K562 (cell line): Measurements from ENCODE around the gene RTP5. TPM values are rescaled to one million over a fixed set of nuclear protein-coding genes. Genes with fewer than 3 reads are reported as not detected.

ENCODE experiments used
- BRF1 ChIP-seq: IDR thresholded peaks from 3 replicates; pipeline ENCODE4 v1.6.1; 2011; ENCODE audit warnings: borderline replicate concordance, mild to moderate bottlenecking; ENCODE audit not compliant: insufficient read length; ENCODE audit errors: extremely low read depth
- CBX8 ChIP-seq: fragments of 200-600 bp; sonication (generic); IDR thresholded peaks from 2 replicates; pipeline ENCODE4 v1.6.1; 2012; ENCODE audit warnings: borderline replicate concordance, mixed run types, low read depth, mild to moderate bottlenecking, moderate library complexity, mixed read lengths, low read length, control low read depth, inconsistent platforms; ENCODE audit not compliant: poor library complexity, severe bottlenecking; ENCODE audit errors: extremely low read depth
- DNMT1 ChIP-seq: fragments of 450-650 bp; IDR thresholded peaks from 2 replicates; pipeline ENCODE4 v1.6.1; 2016; ENCODE audit warnings: antibody characterized with exemption, mild to moderate bottlenecking
- DPF2 ChIP-seq: fragments of 450-650 bp; IDR thresholded peaks from 2 replicates; pipeline ENCODE4 v1.6.1; 2016
- E2F3 ChIP-seq: fragments of 250-450 bp; sonication (Bioruptor Pico); IDR thresholded peaks from 2 replicates; pipeline ENCODE4 v1.4.0; 2020; ENCODE audit warnings: mild to moderate bottlenecking
- IRF2 ChIP-seq: sonication (generic); formaldehyde crosslinking; IDR thresholded peaks from 2 replicates; pipeline ENCODE4 v1.8.1; 2022; ENCODE audit warnings: mild to moderate bottlenecking, missing genetic modification reagents
- KLF1 ChIP-seq: fragments of 450-650 bp; IDR thresholded peaks from 2 replicates; pipeline ENCODE4 v1.6.1; 2016; ENCODE audit warnings: missing genetic modification characterization, missing compliant biosample characterization
- MECOM ChIP-seq: fragments of 250-450 bp; sonication (Bioruptor Pico); IDR thresholded peaks from 2 replicates; pipeline ENCODE4 v1.8.0; 2022; ENCODE audit warnings: inconsistent platforms
- NCOA1 ChIP-seq: fragments of 450-650 bp; IDR thresholded peaks from 2 replicates; pipeline ENCODE4 v1.6.1; 2016; ENCODE audit warnings: low read depth
- NEUROD1 ChIP-seq: fragments of 150-350 bp; IDR thresholded peaks from 2 replicates; pipeline ENCODE4 v1.6.1; 2014; ENCODE audit warnings: borderline replicate concordance, low read length, low read depth; ENCODE audit not compliant: partially characterized antibody
- NR2C1 ChIP-seq, 2 experiments: fragments of 450-650 bp; IDR thresholded peaks; 2 replicates each; pipeline ENCODE4 v1.6.1; 2017; ENCODE audit warnings: mild to moderate bottlenecking in 2 of 2, antibody characterized with exemption in 1 of 2, inconsistent platforms in 1 of 2, missing compliant biosample characterization in 1 of 2, missing genetic modification characterization in 1 of 2
- PHB2 ChIP-seq: fragments of 450-650 bp; IDR thresholded peaks from 2 replicates; pipeline ENCODE4 v1.6.1; 2017; ENCODE audit warnings: low read depth
- RNF2 ChIP-seq: sonication (generic); IDR thresholded peaks from 2 replicates; pipeline ENCODE4 v1.6.1; 2016
- SMAD4 ChIP-seq: fragments of 250-450 bp; sonication (Bioruptor Pico); conservative IDR thresholded peaks from 2 replicates; pipeline ENCODE4 v1.8.0; 2021; ENCODE audit warnings: inconsistent platforms, mild to moderate bottlenecking, moderate library complexity
- SP1 ChIP-seq: sonication (generic); formaldehyde crosslinking; IDR thresholded peaks from 2 replicates; pipeline ENCODE4 v1.8.1; 2022; ENCODE audit warnings: mild to moderate bottlenecking, missing genetic modification reagents
- TCF7L2 ChIP-seq: fragments of 150-350 bp; IDR thresholded peaks from 2 replicates; pipeline ENCODE4 v1.6.1; 2016; ENCODE audit warnings: low read depth, mild to moderate bottlenecking, low read length, moderate library complexity
- TCFL5 ChIP-seq: fragments of 250-450 bp; sonication (Bioruptor Pico); conservative IDR thresholded peaks from 2 replicates; pipeline ENCODE4 v1.6.1; 2021; ENCODE audit warnings: mild to moderate bottlenecking, moderate library complexity, matching md5 sums
- ZNF212 ChIP-seq: fragments of 450-650 bp; formaldehyde crosslinking; IDR thresholded peaks from 2 replicates; pipeline ENCODE4 v1.4.0; 2020; ENCODE audit warnings: mild to moderate bottlenecking
- ZNF699 ChIP-seq: fragments of 250-450 bp; sonication (Bioruptor Pico); IDR thresholded peaks from 2 replicates; pipeline ENCODE4 v1.8.0; 2021; ENCODE audit warnings: mild to moderate bottlenecking, moderate library complexity; ENCODE audit not compliant: insufficient replicate concordance
- polyA plus RNA-seq, 8 experiments: library from polyadenylated mRNA; depleted of rRNA in 4 of 8; stranded (reverse) in 5 of 8; unstranded in 3 of 8; fragments of >200 nt; fragmentation: Nextera tagmentation in 2 of 8; fragmentation: Illumina TruSeq in 1 of 8; extraction: Ambion mirVana in 2 of 8; extraction: Trizol in 1 of 8; gene quantifications; 2 replicates each; pipeline versions ENCODE4 v1.2.1 to v1.2.3, GENCODE V29; 2011 to 2014; ENCODE audit warnings: inconsistent platforms in 1 of 8, missing spikeins in 1 of 8
- total RNA-seq, 7 experiments: library from RNA; depleted of rRNA in 6 of 7; stranded (reverse); fragments of >200 nt in 6 of 7; fragmentation: Illumina TruSeq in 2 of 7; extraction: Trizol in 2 of 7; gene quantifications; 2 replicates each; pipeline versions ENCODE4 v1.2.1 to v1.2.3, GENCODE V29; 2011 to 2021; ENCODE audit warnings: low replicate concordance in 1 of 7
- TF ChIP-seq, protein P1 (sequence below), 2 experiments: fragments of 200-800 bp in 1 of 2; sonication (Bioruptor generic) in 1 of 2; sonication (generic) in 1 of 2; formaldehyde crosslinking in 1 of 2; IDR thresholded peaks in 1 of 2; conservative IDR thresholded peaks in 1 of 2; 2 replicates each; pipeline versions ENCODE4 v1.5.0 to v1.6.1; 2016 to 2020; ENCODE audit warnings: missing compliant biosample characterization in 1 of 2, missing genetic modification characterization in 1 of 2, missing genetic modification reagents in 1 of 2
- TF ChIP-seq, protein P2 (sequence below): fragments of 150-350 bp; conservative IDR thresholded peaks from 2 replicates; pipeline ENCODE4 v1.6.1; 2014; ENCODE audit warnings: low read length
- TF ChIP-seq, protein P3 (sequence below), 2 experiments: IDR thresholded peaks; 2 replicates each; pipeline ENCODE4 v1.6.1; 2012; ENCODE audit warnings: improper control_type of control experiment in 2 of 2, low read depth in 2 of 2, low read length in 2 of 2, borderline replicate concordance in 1 of 2

RTP5 gene
- total and polyA plus RNA-seq, 9 of the 15 experiments (the other 6 are each of a cell fraction or from before 2014, with no cell fraction given), result not detected

GRCh38 chr2:241892299-241893137, 23.0 kb downstream of the RTP5 start (continued):
- TF ChIP-seq ZNF212 (CRISPR knock-in tag) (no peak), CBX8 (no peak), NCOA1 (peak; percentile 73), BRF1 (no peak), NR2C1 (IDR thresholded peaks at IDR 0.05) (peak; percentile 91), NR2C1 (tag; IDR thresholded peaks at IDR 0.05) (peak; percentile 94), DPF2 (peak; percentile 92), TCFL5 (CRISPR knock-in tag) (no peak), NEUROD1 (no peak), ZNF699 (CRISPR knock-in tag) (no peak), DNMT1 (no peak), RNF2 (peak; percentile 77; the same call in 1 of the 2 replicates), IRF2 (no peak), PHB2 (no peak), E2F3 (CRISPR knock-in tag) (no peak), KLF1 (tag) (no peak), SMAD4 (peak; percentile 57; the same call in 1 of the 2 replicates), TCF7L2 (no peak), MECOM (no peak), SP1 (no peak)
- TF ChIP-seq, protein P1, sequence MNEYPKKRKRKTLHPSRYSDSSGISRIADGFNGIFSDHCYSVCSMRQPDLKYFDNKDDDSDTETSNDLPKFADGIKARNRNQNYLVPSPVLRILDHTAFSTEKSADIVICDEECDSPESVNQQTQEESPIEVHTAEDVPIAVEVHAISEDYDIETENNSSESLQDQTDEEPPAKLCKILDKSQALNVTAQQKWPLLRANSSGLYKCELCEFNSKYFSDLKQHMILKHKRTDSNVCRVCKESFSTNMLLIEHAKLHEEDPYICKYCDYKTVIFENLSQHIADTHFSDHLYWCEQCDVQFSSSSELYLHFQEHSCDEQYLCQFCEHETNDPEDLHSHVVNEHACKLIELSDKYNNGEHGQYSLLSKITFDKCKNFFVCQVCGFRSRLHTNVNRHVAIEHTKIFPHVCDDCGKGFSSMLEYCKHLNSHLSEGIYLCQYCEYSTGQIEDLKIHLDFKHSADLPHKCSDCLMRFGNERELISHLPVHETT (CRISPR knock-in tag; conservative IDR thresholded peaks at IDR 0.05 in 1 of 2, IDR thresholded peaks at IDR 0.05 in 1 of 2), result no peak
- TF ChIP-seq, protein P2, sequence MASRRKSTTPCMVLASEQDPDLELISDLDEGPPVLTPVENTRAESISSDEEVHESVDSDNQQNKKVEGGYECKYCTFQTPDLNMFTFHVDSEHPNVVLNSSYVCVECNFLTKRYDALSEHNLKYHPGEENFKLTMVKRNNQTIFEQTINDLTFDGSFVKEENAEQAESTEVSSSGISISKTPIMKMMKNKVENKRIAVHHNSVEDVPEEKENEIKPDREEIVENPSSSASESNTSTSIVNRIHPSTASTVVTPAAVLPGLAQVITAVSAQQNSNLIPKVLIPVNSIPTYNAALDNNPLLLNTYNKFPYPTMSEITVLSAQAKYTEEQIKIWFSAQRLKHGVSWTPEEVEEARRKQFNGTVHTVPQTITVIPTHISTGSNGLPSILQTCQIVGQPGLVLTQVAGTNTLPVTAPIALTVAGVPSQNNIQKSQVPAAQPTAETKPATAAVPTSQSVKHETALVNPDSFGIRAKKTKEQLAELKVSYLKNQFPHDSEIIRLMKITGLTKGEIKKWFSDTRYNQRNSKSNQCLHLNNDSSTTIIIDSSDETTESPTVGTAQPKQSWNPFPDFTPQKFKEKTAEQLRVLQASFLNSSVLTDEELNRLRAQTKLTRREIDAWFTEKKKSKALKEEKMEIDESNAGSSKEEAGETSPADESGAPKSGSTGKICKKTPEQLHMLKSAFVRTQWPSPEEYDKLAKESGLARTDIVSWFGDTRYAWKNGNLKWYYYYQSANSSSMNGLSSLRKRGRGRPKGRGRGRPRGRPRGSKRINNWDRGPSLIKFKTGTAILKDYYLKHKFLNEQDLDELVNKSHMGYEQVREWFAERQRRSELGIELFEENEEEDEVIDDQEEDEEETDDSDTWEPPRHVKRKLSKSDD, result no peak
- TF ChIP-seq, protein P3, sequence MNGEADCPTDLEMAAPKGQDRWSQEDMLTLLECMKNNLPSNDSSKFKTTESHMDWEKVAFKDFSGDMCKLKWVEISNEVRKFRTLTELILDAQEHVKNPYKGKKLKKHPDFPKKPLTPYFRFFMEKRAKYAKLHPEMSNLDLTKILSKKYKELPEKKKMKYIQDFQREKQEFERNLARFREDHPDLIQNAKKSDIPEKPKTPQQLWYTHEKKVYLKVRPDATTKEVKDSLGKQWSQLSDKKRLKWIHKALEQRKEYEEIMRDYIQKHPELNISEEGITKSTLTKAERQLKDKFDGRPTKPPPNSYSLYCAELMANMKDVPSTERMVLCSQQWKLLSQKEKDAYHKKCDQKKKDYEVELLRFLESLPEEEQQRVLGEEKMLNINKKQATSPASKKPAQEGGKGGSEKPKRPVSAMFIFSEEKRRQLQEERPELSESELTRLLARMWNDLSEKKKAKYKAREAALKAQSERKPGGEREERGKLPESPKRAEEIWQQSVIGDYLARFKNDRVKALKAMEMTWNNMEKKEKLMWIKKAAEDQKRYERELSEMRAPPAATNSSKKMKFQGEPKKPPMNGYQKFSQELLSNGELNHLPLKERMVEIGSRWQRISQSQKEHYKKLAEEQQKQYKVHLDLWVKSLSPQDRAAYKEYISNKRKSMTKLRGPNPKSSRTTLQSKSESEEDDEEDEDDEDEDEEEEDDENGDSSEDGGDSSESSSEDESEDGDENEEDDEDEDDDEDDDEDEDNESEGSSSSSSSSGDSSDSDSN (IDR thresholded peaks at IDR 0.05; ENCODE audit: borderline replicate concordance in 1 of 2, low read depth in 2 of 2, low read length in 2 of 2), result no peak
